Kidney epithelial cell (primary cell): Measurements from ENCODE around the gene TBC1D3B. TPM values are rescaled to one million over a fixed set of nuclear protein-coding genes. Genes with fewer than 3 reads are reported as not detected.

Experiments
- DNase-seq: peaks from one replicate; pipeline ENCODE4 v3.0.0-alpha.2; 2010; ENCODE audit warnings: low read depth
- H3K27me3 ChIP-seq: 2 replicates; pipeline ENCODE4 v1.6.0; 2011; ENCODE audit warnings: low read length; ENCODE audit not compliant: control insufficient read depth, insufficient read depth
- H3K36me3 ChIP-seq: 2 replicates; pipeline ENCODE4 v1.5.1; 2011; ENCODE audit warnings: low read length; ENCODE audit not compliant: control insufficient read depth, insufficient read depth
- H3K4me3 ChIP-seq: 2 replicates; pipeline ENCODE4 v1.5.1; 2011; ENCODE audit warnings: low read depth, mild to moderate bottlenecking, control low read depth, low read length
- CTCF ChIP-seq: IDR thresholded peaks from 2 replicates; pipeline ENCODE4 v1.5.1; 2011; ENCODE audit warnings: mild to moderate bottlenecking, moderate library complexity, low read length, control low read depth, inconsistent platforms; ENCODE audit not compliant: insufficient read depth, poor library complexity, severe bottlenecking
- total RNA-seq: library from RNA; depleted of rRNA; stranded (reverse); fragments of >200 nt; gene quantifications from 2 replicates; pipeline ENCODE4 v1.2.3, GENCODE V29; 2015

The TBC1D3B gene
- total RNA-seq, 1 donor from 2014 or later = not detected

GRCh38 chr17:36118477-36119353 is 57.7 kb downstream of the TBC1D3B start:
- Histone ChIP-seq H3K36me3 (no peaks in the 10 kb centered on the region), H3K27me3 (no peaks in the 10 kb centered on the region), H3K4me3 (no peak overlapping the region)
- DNase-seq = no peak
- TF ChIP-seq CTCF = no peak

GRCh38 chr17:36117505-36118382 is 58.7 kb downstream of the TBC1D3B start:
- H3K27me3 ChIP-seq = no peaks in the 10 kb centered on the region
- no peaks in the 10 kb centered on the region for H3K36me3 ChIP-seq
- DNase-seq = no peak
- TF ChIP-seq CTCF = no peak
- no peak overlapping the region for H3K4me3 ChIP-seq

Other genes starting within 250 kb of the TBC1D3B start
- not detected in 2 replicates for gene RDM1, start 245.9 kb downstream of the TBC1D3B start, total RNA-seq
- not detected in 2 replicates for gene LYZL6, start 232.9 kb downstream of the TBC1D3B start, total RNA-seq
- not detected in 2 replicates for gene CCL16, start 195.1 kb downstream of the TBC1D3B start, total RNA-seq
- not detected in 2 replicates for gene CCL14, start 189.9 kb downstream of the TBC1D3B start, total RNA-seq
- not detected in 2 replicates for gene CCL15, start 175.1 kb downstream of the TBC1D3B start, total RNA-seq
- not detected in 2 replicates for gene CCL23, start 158.7 kb downstream of the TBC1D3B start, total RNA-seq
- gene CCL18, start 112.4 kb downstream of the TBC1D3B start, total RNA-seq = not detected in 2 replicates
- gene CCL3, start 86.5 kb downstream of the TBC1D3B start, total RNA-seq = 0.71 and 1.3 TPM in 2 replicates
- gene CCL4, start 72.8 kb downstream of the TBC1D3B start, total RNA-seq = 0.27 TPM in 1 of 2 replicates, not detected in the other
- gene CCL3L1, start 20.1 kb upstream of the TBC1D3B start, total RNA-seq = not detected in 2 replicates
- not detected in 2 replicates for gene CCL4L2, start 34.4 kb upstream of the TBC1D3B start, total RNA-seq
- gene TBC1D3I, start 87.9 kb upstream of the TBC1D3B start, total RNA-seq = 0.13 TPM in 1 of 2 replicates, not detected in the other
- gene TBC1D3G, start 147.2 kb upstream of the TBC1D3B start, total RNA-seq = not detected in 2 replicates
- gene TBC1D3H, start 211.8 kb upstream of the TBC1D3B start, total RNA-seq = not detected in 2 replicates